ENCODE data around the gene SF3A1. TPM values are rescaled to one million over a fixed set of nuclear protein-coding genes. Genes with fewer than 3 reads are reported as not detected.

The SF3A1 gene
- total RNA-seq, 1 donor from 2014 or later = 164 TPM

DNA sequence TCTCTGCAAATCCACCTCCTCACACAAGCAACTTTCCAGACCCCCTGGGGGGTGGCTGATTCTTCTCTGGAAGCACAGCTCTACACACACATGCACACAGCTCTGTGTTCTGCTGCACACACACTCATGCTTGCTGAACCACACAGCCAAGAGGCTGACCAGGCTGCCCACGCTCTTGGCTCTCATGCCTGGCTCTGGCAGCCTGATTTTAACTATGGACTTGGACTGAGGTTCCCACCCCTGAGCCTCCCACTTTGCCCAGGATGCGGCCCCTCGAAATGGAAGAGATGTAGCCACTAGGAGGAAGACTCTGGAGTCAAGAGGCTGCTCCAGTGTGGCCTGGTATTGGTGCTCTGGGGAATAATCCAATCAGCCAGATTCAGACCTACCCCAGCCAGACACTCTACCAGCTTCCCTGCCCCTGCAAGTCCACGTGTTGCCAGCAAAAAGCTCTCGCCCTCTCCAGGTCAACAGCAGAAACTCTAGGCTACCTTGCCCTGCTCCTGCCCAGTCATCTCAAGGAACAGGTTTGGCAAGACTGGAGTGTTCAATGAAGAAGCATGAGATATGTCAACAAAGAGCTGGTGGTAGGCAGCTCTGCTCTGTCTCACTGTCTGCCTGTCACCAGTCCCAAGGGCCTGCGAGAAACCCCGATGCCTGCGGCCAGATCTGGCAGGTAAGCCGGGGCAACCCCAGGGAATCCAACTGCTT is 58.5 kb downstream of the SF3A1 start:
- TF ChIP-seq CTCF (IDR thresholded peaks at IDR 0.05) = peak; percentile 17
- ATAC-seq (peak; percentile 67), DNase-seq (peak; percentile 79)
- Histone ChIP-seq H3K4me1 (peaks cover 49% of the 10 kb centered on the region), H3K9me3 (no peaks in the 10 kb centered on the region), H3K36me3 (peaks cover 83% of the 10 kb centered on the region), H3K27me3 (no peaks in the 10 kb centered on the region), H3K4me3 (no peak overlapping the region), H3K27ac (peak overlapping the region; percentile 58)
- intact Hi-C loops (cut with DNase I) = no loop called here

GRCh38 chr22:30297276-30297990 is 59.3 kb downstream of the SF3A1 start:
- Histone ChIP-seq H3K27ac (peak overlapping the region; percentile 58), H3K36me3 (peaks cover 90% of the 10 kb centered on the region), H3K9me3 (no peaks in the 10 kb centered on the region), H3K27me3 (no peaks in the 10 kb centered on the region), H3K4me3 (no peak overlapping the region), H3K4me1 (peaks cover 42% of the 10 kb centered on the region)
- no peak for TF ChIP-seq CTCF (IDR thresholded peaks at IDR 0.05)
- ATAC-seq (no peak), DNase-seq (no peak)
- intact Hi-C loops (cut with DNase I) = no loop called here

DNA sequence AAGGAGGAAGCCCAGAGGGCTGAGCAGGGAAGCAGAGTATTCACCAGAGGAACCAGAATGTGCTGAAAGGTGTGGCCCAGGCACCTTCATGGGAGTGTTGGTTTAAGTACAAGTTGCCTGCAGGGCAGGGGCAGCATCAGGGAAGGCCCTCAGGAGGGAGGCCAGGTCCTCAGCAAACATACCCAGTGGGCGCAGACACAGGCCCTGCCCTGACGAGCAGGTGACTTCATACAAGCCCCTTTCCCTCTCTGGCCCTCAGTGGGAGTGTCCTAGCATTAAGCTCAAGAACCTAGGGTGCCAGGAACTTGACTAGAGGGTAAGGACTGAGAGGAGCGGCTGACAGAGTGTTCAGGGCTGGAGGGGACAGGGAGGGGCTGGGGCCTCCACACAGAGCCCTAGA is 59.9 kb downstream of the SF3A1 start:
- H3K36me3 ChIP-seq = peaks cover 96% of the 10 kb centered on the region
- DNase-seq (no peak), ATAC-seq (peak; percentile 37)
- H3K4me1 ChIP-seq = peaks cover 38% of the 10 kb centered on the region
- H3K4me3 ChIP-seq = no peak overlapping the region
- peak overlapping the region; percentile 58 for H3K27ac ChIP-seq
- TF ChIP-seq CTCF (IDR thresholded peaks at IDR 0.05) = no peak
- H3K9me3 ChIP-seq = no peaks in the 10 kb centered on the region
- H3K27me3 ChIP-seq = no peaks in the 10 kb centered on the region
- intact Hi-C loops (cut with DNase I) = no loop called here

DNA sequence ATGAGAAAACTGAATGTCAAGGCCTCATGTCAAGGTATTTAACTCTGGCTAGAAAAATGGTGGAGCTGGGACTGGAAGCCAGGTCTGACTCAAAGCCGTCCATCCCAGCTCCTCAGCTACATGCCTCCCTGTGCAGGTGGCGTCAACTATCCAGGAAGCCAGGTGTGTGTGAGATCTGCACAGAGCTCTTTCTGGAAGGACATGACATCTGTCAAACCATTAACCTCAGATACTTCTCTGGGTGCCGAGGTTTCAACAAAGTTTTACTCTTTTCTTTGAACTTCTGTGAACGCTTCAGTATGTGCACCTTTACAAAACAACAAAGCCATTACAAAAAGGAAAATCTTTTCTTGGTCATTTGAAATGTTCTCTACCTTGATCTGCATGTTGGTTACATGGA is 60.4 kb downstream of the SF3A1 start:
- no peak for DNase-seq

DNA sequence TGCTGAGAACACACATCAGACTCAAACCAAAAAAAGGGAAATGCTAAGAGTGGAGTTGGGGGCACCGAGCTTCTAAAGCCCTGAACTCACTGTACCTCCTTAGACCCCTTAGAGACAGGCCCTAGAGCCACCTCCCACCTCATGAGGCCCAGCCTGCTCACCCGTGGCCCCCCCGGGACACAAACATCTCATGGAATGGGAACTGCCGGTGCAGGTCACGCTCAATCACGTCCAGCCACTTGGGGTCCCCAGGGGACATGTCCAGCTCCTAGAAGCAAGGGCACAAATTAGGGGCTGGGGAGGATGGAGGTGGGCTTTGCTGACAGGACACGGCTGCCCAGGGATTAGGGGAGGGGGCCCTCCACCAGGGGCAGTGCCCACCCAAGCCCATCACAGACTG is 61.1 kb downstream of the SF3A1 start:
- H3K36me3 ChIP-seq = peaks cover 86% of the 10 kb centered on the region
- intact Hi-C loops (cut with DNase I) = no loop called here
- DNase-seq (no peak), ATAC-seq (no peak)
- H3K27me3 ChIP-seq = no peaks in the 10 kb centered on the region
- no peak for TF ChIP-seq CTCF (IDR thresholded peaks at IDR 0.05)
- H3K27ac ChIP-seq = peak overlapping the region; percentile 36
- H3K9me3 ChIP-seq = no peaks in the 10 kb centered on the region
- H3K4me3 ChIP-seq = no peak overlapping the region
- H3K4me1 ChIP-seq = peaks cover 38% of the 10 kb centered on the region

More for the DNA sequence above, 60.4 kb downstream of the SF3A1 start:
- no peak overlapping the region for H3K4me3 ChIP-seq
- H3K27ac ChIP-seq = peak overlapping the region; percentile 58
- peaks cover 38% of the 10 kb centered on the region for H3K4me1 ChIP-seq
- H3K9me3 ChIP-seq = no peaks in the 10 kb centered on the region
- ATAC-seq = no peak
- peaks cover 94% of the 10 kb centered on the region for H3K36me3 ChIP-seq
- H3K27me3 ChIP-seq = no peaks in the 10 kb centered on the region
- no peak for TF ChIP-seq CTCF (IDR thresholded peaks at IDR 0.05)
- intact Hi-C loops (cut with DNase I) = no loop called here
